IgD-negative memory B cell (primary cell): ENCODE data around the gene HDAC11. TPM values are rescaled to one million over a fixed set of nuclear protein-coding genes. Genes with fewer than 3 reads are reported as not detected.
"Not testable (repeated sequence)": the region's sequence is repeated elsewhere in the genome, so short reads cannot be mapped to it uniquely, and the experiment has no call there.

Experiments
- H3K27ac Mint-ChIP-seq, 3 donors: one replicate each; pipeline ENCODE4 v1.8.0; 2020 to 2022; ENCODE audit warnings: mild to moderate bottlenecking in 3 of 3, mixed read lengths in 3 of 3, moderate library complexity in 1 of 3
- H3K27me3 Mint-ChIP-seq: one replicate; pipeline ENCODE4 v1.8.0; 2021; ENCODE audit warnings: mixed read lengths
- H3K36me3 Mint-ChIP-seq: one replicate; pipeline ENCODE4 v1.8.0; 2020; ENCODE audit warnings: mild to moderate bottlenecking, mixed read lengths
- H3K4me1 Mint-ChIP-seq, 3 donors: one replicate each; pipeline ENCODE4 v1.8.0; 2020 to 2022; ENCODE audit warnings: mixed read lengths in 3 of 3, mild to moderate bottlenecking in 1 of 3
- H3K4me3 Mint-ChIP-seq, 4 donors: one replicate each; pipeline ENCODE4 v1.8.0; 2020 to 2022; ENCODE audit warnings: mild to moderate bottlenecking in 4 of 4, mixed read lengths in 4 of 4, moderate library complexity in 3 of 4
- H3K9me3 Mint-ChIP-seq, 3 donors: one replicate each; pipeline ENCODE4 v1.8.0; 2020 to 2021; ENCODE audit warnings: mixed read lengths in 3 of 3, mild to moderate bottlenecking in 1 of 3
- polyA plus RNA-seq: library from polyadenylated mRNA; unstranded; fragments of 300-500 nt; fragmentation: Illumina TruSeq; gene quantifications from one replicate; pipeline ENCODE4 v1.2.3, GENCODE V29; 2021

Gene HDAC11
- polyA plus RNA-seq, 1 donor from 2014 or later, result 1.3 TPM

- Mint-ChIP-seq H3K36me3 (no peaks in the 10 kb centered on the region), H3K27ac (peak overlapping the region in 2 of 3 donors; percentile 31 to 72), H3K27me3 (no peaks in the 10 kb centered on the region), H3K4me1 (peaks cover 0 to 6% (median 3%) of the 10 kb centered on the region in 3 donors), H3K4me3 (peak overlapping the region; percentile 91 to 98 (median 96)), H3K9me3 (no peaks in the 10 kb centered on the region)
Observed at GRCh38 chr3:13479332-13479581, 849 bp upstream of the HDAC11 start.

GRCh38 chr3:13480340-13481318, 523 bp downstream of the HDAC11 start:
- H3K36me3 Mint-ChIP-seq, result no peaks in the 10 kb centered on the region
- no peaks in the 10 kb centered on the region for H3K9me3 Mint-ChIP-seq
- H3K4me3 Mint-ChIP-seq, result peak overlapping the region; percentile 87 to 98 (median 94)
- peaks cover 0 to 6% (median 3%) of the 10 kb centered on the region in 3 donors for H3K4me1 Mint-ChIP-seq
- H3K27ac Mint-ChIP-seq, result peak overlapping the region in 1 of 3 donors; percentile 23
- H3K27me3 Mint-ChIP-seq, result no peaks in the 10 kb centered on the region

- Mint-ChIP-seq H3K27ac (no peak overlapping the region), H3K9me3 (no peaks in the 10 kb centered on the region), H3K4me1 (peaks cover 0 to 6% (median 3%) of the 10 kb centered on the region in 3 donors), H3K4me3 (peak overlapping the region in 2 of 4 donors; percentile 13 to 66), H3K27me3 (no peaks in the 10 kb centered on the region), H3K36me3 (no peaks in the 10 kb centered on the region)
Observed at GRCh38 chr3:13482106-13482690, 2.1 kb downstream of the HDAC11 start.

GRCh38 chr3:13483286-13483685, 3.2 kb downstream of the HDAC11 start:
- H3K36me3 Mint-ChIP-seq, result no peaks in the 10 kb centered on the region
- peak overlapping the region in 1 of 4 donors; percentile 58 for H3K4me3 Mint-ChIP-seq
- peak overlapping the region in 1 of 3 donors; percentile 4 for H3K27ac Mint-ChIP-seq
- no peaks in the 10 kb centered on the region for H3K9me3 Mint-ChIP-seq
- no peaks in the 10 kb centered on the region for H3K27me3 Mint-ChIP-seq
- peaks cover 0 to 6% (median 3%) of the 10 kb centered on the region in 3 donors for H3K4me1 Mint-ChIP-seq

GRCh38 chr3:13483988-13484695, 4.0 kb downstream of the HDAC11 start:
- Mint-ChIP-seq H3K27me3 (no peaks in the 10 kb centered on the region), H3K4me3 (peak overlapping the region in 2 of 4 donors; percentile 12 to 58), H3K36me3 (peaks cover 3% of the 10 kb centered on the region), H3K4me1 (peaks cover 0 to 6% (median 3%) of the 10 kb centered on the region in 3 donors), H3K27ac (peak overlapping the region in 1 of 3 donors; percentile 63), H3K9me3 (no peaks in the 10 kb centered on the region)

- Mint-ChIP-seq H3K27ac (peak overlapping the region in 2 of 3 donors; percentile 53 to 78), H3K9me3 (no peaks in the 10 kb centered on the region), H3K4me1 (peaks cover 0 to 6% (median 3%) of the 10 kb centered on the region in 3 donors), H3K27me3 (no peaks in the 10 kb centered on the region), H3K36me3 (peaks cover 4% of the 10 kb centered on the region), H3K4me3 (peak overlapping the region in 2 of 4 donors; percentile 3 to 39)
Observed at GRCh38 chr3:13484851-13485590, 4.9 kb downstream of the HDAC11 start.

- H3K4me3 Mint-ChIP-seq, H3K27me3 Mint-ChIP-seq, H3K9me3 Mint-ChIP-seq, H3K4me1 Mint-ChIP-seq, H3K36me3 Mint-ChIP-seq: not testable (repeated sequence)
- H3K27ac Mint-ChIP-seq, result peak overlapping the region in 1 of 3 donors; percentile 78
Observed at GRCh38 chr3:13485630-13486562, 5.8 kb downstream of the HDAC11 start.

DNA sequence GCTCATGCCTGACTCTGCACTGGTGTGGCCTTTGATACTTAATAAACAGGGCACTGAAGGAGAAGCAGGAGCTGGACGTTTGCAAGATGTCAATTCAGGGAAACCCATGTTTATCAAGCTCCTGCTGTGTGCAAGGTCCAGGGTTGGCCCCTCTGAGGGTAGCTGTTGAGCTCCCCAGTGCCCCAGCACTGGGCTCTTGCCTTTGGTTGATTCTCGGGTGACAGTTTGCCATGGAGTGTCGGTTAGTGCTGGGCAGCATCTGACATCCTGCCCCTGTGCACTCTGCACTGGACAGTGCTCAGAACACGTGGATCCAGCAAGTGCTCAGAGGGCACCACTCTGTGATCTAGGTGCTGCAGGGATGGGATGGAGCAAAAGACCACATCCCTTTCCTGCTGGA, 7.3 kb downstream of the HDAC11 start:
- Mint-ChIP-seq H3K27me3 (no peaks in the 10 kb centered on the region), H3K27ac (no peak overlapping the region), H3K9me3 (no peaks in the 10 kb centered on the region)

DNA sequence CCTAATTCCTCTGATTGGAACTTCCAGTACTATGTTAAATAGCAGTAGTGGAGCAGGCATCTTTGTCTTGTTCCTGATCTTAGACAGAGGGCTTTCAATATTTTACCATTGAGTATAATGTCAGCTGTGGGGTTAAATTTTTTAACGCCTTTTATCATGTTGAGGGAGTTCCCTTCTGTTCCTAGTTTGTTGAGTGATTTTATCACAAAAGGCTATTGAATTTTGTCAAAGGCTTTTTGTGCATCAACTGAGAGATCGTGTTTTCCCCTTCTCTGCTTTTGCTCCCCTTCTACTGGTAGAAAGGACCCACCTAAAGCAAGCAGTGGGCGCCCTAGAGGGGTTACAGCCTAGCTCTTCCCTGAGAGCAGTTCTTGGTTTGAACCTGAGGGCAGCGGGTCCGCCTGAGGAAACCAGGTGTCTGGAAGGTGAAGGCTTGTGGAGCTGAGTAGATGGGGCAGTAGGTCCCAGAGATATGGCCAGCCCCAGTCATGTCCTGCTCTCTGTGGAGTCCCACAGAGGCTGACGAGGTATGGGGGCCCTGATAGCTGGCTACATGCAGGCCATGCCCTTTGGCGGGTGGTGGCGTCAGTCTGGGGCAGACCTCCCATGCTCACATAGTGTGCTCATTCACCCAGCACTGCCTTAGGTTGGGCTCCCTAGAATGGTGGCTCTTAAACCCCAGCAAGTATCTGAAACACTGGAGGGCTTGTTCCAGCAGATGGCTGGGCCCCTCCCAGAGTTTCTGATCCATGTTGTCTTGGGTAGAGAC, 11.3 kb downstream of the HDAC11 start:
- Mint-ChIP-seq H3K27ac (no peak overlapping the region), H3K36me3 (peaks cover 4% of the 10 kb centered on the region), H3K4me1 (peaks cover 0 to 1% (median 0%) of the 10 kb centered on the region in 3 donors), H3K27me3 (no peaks in the 10 kb centered on the region), H3K4me3 (no peak overlapping the region), H3K9me3 (no peaks in the 10 kb centered on the region)

More for the DNA sequence above, 7.3 kb downstream of the HDAC11 start:
- Mint-ChIP-seq H3K4me1 (no peaks in the 10 kb centered on the region), H3K36me3 (peaks cover 4% of the 10 kb centered on the region), H3K4me3 (no peak overlapping the region)

- H3K9me3 Mint-ChIP-seq, result no peaks in the 10 kb centered on the region
- H3K36me3 Mint-ChIP-seq, result peaks cover 4% of the 10 kb centered on the region
- H3K4me1 Mint-ChIP-seq, result peaks cover 0 to 1% (median 0%) of the 10 kb centered on the region in 3 donors
- H3K27me3 Mint-ChIP-seq, result no peaks in the 10 kb centered on the region
- H3K27ac Mint-ChIP-seq, result no peak overlapping the region
- no peak overlapping the region for H3K4me3 Mint-ChIP-seq
Observed at GRCh38 chr3:13492048-13492447, 11.9 kb downstream of the HDAC11 start.

DNA sequence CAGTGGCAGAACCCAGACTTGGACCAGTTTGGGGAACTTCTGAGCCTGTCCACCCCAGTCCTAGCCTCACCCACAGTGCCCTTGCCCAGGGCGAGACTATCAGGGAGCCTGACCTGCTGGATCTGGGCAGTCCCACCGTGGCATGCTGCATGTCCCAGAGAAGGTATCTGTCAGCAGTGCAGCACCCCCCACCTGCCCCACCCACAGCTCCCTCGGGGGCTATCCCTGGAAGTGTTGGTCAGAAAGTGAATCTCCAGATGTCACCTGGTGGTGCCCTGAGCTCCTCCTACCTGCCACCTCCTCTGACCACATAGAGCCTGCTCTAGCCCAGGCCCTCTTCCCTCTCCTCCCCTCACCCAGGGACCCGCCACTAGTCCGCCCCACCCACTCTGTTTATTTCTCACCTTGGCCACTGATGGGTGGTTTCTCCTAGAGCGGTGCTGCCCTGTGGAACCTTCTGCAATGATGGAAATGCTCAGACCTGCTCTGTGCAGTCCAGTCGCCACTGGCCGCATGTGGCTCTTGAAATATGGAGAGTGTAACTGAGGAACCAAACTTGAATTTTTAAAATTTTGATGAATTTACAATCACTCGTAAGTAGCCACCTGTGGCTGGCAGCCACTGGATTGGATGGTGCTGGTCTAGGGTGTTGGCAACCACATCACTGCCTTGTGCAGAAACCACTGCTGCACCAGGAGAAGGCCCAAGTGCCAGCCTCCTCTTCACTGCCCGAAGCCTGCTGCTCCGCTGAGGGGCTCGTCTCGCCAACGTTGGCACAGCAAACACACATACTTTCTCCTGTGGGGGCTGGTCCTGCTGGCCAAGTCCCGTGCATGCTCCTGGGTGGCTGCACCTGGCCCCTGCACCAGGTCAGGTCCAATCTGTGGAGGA, 13.1 kb downstream of the HDAC11 start:
- peaks cover 0 to 1% (median 0%) of the 10 kb centered on the region in 3 donors for H3K4me1 Mint-ChIP-seq
- peak overlapping the region in 1 of 3 donors; percentile 71 for H3K27ac Mint-ChIP-seq
- H3K36me3 Mint-ChIP-seq, result peaks cover 4% of the 10 kb centered on the region
- peak overlapping the region in 1 of 4 donors; percentile 15 for H3K4me3 Mint-ChIP-seq
- peaks cover 1% of the 10 kb centered on the region for H3K27me3 Mint-ChIP-seq
- no peaks in the 10 kb centered on the region for H3K9me3 Mint-ChIP-seq

- Mint-ChIP-seq H3K4me3 (no peak overlapping the region), H3K27me3 (peaks cover 1% of the 10 kb centered on the region), H3K9me3 (no peaks in the 10 kb centered on the region), H3K36me3 (peaks cover 3% of the 10 kb centered on the region), H3K27ac (peak overlapping the region in 1 of 3 donors; percentile 71), H3K4me1 (peaks cover 0 to 1% (median 0%) of the 10 kb centered on the region in 3 donors)
Observed at GRCh38 chr3:13493867-13494441, 13.8 kb downstream of the HDAC11 start.
